GM18502 (cell line): Measurements from ENCODE around the gene PTPN3.
"Not testable (repeated sequence)": the region's sequence is repeated elsewhere in the genome, so short reads cannot be mapped to it uniquely, and the experiment has no call there.

ENCODE experiments used
- ATAC-seq: cut with Tn5 transposase; IDR thresholded peaks from one replicate; pipeline ENCODE4 v1.9.1; 2021; ENCODE audit warnings: mild to moderate bottlenecking; ENCODE audit not compliant: unreplicated experiment, poor library complexity

The PTPN3 gene, protein sequence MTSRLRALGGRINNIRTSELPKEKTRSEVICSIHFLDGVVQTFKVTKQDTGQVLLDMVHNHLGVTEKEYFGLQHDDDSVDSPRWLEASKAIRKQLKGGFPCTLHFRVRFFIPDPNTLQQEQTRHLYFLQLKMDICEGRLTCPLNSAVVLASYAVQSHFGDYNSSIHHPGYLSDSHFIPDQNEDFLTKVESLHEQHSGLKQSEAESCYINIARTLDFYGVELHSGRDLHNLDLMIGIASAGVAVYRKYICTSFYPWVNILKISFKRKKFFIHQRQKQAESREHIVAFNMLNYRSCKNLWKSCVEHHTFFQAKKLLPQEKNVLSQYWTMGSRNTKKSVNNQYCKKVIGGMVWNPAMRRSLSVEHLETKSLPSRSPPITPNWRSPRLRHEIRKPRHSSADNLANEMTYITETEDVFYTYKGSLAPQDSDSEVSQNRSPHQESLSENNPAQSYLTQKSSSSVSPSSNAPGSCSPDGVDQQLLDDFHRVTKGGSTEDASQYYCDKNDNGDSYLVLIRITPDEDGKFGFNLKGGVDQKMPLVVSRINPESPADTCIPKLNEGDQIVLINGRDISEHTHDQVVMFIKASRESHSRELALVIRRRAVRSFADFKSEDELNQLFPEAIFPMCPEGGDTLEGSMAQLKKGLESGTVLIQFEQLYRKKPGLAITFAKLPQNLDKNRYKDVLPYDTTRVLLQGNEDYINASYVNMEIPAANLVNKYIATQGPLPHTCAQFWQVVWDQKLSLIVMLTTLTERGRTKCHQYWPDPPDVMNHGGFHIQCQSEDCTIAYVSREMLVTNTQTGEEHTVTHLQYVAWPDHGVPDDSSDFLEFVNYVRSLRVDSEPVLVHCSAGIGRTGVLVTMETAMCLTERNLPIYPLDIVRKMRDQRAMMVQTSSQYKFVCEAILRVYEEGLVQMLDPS

DNA sequence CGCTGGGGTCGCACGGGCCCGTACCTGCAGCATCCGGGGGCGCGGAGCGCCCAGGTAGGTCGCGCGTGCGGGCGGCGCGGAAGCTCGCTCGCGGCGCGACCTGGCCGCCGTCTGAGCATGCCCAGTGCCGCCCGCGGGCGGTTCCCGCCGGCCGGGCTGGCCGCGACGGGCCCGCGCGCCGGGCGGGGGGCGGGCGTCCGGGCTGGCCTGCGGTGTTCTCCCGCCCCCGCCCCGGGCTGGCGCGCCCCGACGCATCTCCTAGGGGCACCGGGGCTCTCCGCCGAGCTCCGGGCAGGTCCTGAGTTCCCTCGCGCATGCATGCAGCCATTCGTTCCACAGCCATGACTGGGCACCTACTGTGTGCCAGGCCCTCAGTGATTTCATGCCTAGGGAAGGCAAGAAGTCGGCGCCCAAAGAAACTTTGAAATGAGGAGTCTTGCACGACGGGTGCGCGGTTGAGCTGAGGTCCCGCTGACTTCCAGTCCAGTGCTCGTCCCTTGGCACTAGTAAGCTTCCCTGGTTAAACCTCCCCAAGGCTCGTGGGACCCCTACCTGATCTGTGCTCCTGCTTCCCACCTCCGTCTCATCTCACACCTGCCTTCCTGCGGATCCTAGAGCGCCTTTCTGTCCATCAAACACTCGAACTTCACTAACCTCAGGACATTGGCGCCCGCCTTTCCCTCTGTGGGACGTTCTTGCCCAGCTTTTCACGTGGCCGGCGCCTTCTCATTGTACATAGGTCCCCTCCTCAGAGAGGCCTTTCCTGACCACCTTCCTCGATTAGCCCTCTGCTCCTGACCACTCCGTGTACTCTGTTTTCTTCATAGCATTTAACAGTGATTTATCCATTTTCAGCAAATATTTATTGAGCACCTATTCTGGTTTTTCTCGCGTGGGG is at the start of gene PTPN3:
TSS of gene PTPN3 (minus strand) at position 113 of the 898 bp plus-strand sequence. CDS start 34,873 bp downstream, outside the sequence.
- no peak for ATAC-seq

GRCh38 chr9:109544954-109545353 is 46.8 kb upstream of the PTPN3 start:
- ATAC-seq = not testable (repeated sequence)

- ATAC-seq = no peak
Measured at GRCh38 chr9:109542922-109543321, 44.8 kb upstream of the PTPN3 start.

GRCh38 chr9:109538346-109538745 is 40.2 kb upstream of the PTPN3 start:
- ATAC-seq = no peak

DNA sequence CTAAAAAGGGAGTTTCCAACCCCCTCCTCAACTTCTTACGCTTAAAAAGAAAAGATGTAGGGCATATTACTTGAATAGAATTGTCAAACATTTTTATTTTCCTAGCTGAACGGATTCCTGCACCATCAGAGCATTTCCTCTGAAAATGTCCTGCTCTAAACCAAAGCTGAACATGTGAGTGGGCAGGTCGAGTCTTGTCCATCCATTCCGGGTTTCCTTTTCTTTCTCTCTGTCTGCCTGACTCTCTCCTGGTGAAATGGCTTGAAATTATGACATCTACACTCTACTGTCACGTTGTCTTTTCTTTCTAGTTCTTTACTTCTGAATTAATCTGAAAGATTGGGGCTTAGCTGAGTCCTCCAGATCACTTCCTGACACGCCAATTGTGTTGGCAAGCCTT is 39.2 kb upstream of the PTPN3 start:
- ATAC-seq = no peak

DNA sequence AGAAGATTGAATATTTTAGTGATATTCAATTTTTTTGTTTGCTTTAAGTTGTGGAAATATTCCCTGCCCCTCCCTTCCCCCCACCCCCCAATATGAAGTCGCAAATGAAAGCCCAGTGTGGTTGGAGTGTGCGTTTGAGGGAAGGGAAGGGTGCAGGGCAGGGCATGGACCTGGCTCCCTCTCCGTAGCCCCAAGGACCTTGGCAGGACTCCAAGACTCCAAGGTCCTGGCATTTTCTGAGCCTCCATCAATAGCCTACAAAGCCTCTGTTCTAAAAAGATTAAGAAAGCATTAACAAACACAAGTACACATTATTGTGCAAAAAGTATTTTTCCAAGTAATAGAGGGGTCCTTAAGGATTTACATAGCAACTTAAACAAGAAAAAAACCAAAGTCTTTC is 38.8 kb upstream of the PTPN3 start:
- no peak for ATAC-seq

GRCh38 chr9:109535365-109535764 is 37.3 kb upstream of the PTPN3 start:
- ATAC-seq = no peak

- ATAC-seq = no peak
Measured at GRCh38 chr9:109534151-109534550, 36.0 kb upstream of the PTPN3 start.

DNA sequence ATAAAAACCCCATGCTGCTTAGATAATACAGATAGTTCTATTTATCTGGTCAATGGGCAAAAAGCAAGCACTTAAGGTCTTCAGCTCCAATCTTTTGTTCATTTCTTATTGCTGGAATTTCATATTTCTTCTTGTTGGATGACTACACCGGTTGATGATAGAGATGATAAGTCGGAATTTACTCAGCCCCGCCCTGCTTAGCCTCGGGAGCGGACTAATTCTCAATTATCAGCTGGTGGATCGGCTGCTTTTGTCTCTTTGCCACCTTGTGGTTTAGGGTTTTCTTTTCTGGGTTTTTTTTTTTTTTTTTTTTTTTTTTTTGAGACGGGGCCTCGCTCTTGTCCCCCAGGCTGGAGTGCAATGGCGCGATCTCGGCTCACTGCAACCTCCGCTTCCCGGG is 34.5 kb upstream of the PTPN3 start:
- not testable (repeated sequence) for ATAC-seq

- no peak for ATAC-seq
Measured at GRCh38 chr9:109522106-109522505, 24.0 kb upstream of the PTPN3 start.

- peak; percentile 91 for ATAC-seq
Measured at GRCh38 chr9:109520475-109521132, 22.5 kb upstream of the PTPN3 start.

GRCh38 chr9:109519366-109519765 is 21.3 kb upstream of the PTPN3 start:
- no peak for ATAC-seq

- ATAC-seq = no peak
Measured at GRCh38 chr9:109518621-109519335, 20.7 kb upstream of the PTPN3 start.

DNA sequence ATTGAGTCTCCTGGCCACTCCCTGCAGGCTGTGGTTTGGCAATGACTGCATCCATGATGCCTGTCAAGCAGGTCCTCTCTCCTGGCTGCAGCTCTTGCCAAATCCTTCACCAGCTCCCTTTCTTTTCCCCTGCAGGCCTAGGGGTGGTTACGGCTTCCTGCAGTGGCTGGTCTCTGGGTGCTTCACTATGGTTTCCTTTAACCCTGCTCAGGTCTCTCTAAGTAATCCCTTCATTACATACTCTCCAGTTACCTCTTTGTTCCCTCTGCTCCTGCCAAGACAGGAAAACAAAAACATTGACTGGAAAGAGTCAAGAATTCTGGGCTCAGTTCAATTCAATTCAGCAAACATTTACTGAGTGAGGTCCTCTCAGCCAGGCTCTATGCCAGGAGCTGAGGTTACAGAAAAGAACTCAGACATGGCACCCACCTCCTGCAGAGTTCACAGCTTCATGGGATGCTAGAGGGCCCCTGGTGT is 19.8 kb upstream of the PTPN3 start:
- ATAC-seq = no peak

GRCh38 chr9:109513871-109514270 is 15.8 kb upstream of the PTPN3 start:
- no peak for ATAC-seq

DNA sequence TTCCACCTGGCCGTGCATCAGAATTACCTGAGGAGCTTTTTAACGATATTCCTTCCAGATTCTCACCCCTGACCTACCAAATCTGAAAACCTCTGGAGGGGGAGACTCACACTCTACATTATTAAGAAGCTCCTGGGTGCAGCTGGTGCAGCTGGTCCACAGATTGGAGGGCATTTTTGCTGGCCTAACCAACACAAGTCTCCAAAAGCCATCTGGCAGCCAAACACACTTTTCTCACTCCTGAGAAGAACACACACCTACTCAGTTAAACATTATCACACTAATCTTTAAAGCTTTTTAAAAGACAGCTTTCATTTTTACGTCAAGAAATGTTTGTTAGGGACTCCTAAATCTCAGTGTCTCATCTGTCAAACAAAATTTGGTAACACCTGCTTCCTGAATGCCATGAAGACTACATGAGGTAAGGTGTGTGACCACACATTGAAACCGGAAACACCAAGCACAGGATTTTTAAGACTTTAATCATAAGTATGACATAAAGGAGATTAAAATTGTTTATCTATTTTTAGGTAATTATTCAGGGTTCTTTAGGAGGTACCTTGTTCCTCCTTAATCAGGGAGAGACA is 14.2 kb upstream of the PTPN3 start:
- no peak for ATAC-seq

- no peak for ATAC-seq
Measured at GRCh38 chr9:109510506-109510905, 12.4 kb upstream of the PTPN3 start.

DNA sequence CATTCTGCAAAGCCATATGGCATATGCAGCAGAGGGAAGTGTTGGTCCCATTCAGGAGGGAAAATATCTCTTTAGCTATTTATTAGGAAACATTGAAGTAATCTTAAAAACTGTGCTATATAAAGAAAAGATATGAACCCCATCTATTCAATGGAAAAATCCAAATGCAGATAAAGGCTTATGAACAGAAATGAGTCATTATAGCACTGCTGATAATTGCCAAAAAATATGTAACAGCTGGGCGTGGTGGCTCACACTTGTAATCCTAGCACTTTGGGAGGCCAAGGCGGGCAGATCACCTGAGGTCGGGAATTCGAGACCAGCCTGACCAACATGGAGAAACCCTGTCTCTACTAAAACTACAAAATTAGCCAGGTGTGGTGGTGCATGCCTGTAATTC is 11.9 kb upstream of the PTPN3 start:
- ATAC-seq = not testable (repeated sequence)

DNA sequence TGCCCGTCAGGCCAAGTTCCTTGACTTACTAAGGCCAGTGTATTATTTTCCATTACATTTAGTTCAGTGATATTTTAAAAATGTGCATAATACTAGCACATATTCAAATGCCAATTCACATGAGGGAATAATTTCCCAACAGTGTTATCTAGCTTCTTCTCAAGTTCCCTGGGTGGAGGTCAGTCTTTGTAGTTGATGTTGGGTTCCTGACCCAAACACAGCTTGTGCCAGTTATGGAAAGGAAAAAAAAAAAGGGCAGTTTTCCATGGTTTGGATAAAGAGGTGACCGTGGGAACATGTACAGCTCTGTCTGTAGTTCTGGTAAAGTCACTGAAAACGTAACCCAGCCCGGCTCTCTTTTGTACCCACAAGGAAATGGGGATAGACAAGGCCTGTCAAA is 11.5 kb upstream of the PTPN3 start:
- ATAC-seq = no peak
